ENCODE results near the gene MAN2A1. TPM values are rescaled to one million over a fixed set of nuclear protein-coding genes. Genes with fewer than 3 reads are reported as not detected.
"Not testable (repeated sequence)": the region's sequence is repeated elsewhere in the genome, so short reads cannot be mapped to it uniquely, and the experiment has no call there.

MAN2A1 gene
- total RNA-seq, 1 donor from 2014 or later, result 43.6 TPM

GRCh38 chr5:109755761-109756160, 66.0 kb downstream of the MAN2A1 start:
- intact Hi-C loops (cut with DNase I), result no loop called here
- Histone ChIP-seq H3K36me3 (peaks cover 9% of the 10 kb centered on the region), H3K27me3 (no peaks in the 10 kb centered on the region), H3K9me3 (no peaks in the 10 kb centered on the region), H3K4me3 (no peak overlapping the region), H3K4me1 (no peaks in the 10 kb centered on the region), H3K27ac (no peak overlapping the region)
- ATAC-seq (no peak), DNase-seq (no peak)
- TF ChIP-seq CTCF (IDR thresholded peaks at IDR 0.05), result no peak

GRCh38 chr5:109756543-109757185, 66.9 kb downstream of the MAN2A1 start:
- no peak for ATAC-seq
- Histone ChIP-seq H3K4me3 (no peak overlapping the region), H3K4me1 (no peaks in the 10 kb centered on the region), H3K27me3 (no peaks in the 10 kb centered on the region), H3K9me3 (no peaks in the 10 kb centered on the region), H3K27ac (no peak overlapping the region), H3K36me3 (peaks cover 9% of the 10 kb centered on the region)
- no peak for DNase-seq
- TF ChIP-seq CTCF (IDR thresholded peaks at IDR 0.05), result no peak
- intact Hi-C loops (cut with DNase I), result no loop called here

GRCh38 chr5:109757490-109757889, 67.8 kb downstream of the MAN2A1 start:
- Histone ChIP-seq H3K27ac (no peak overlapping the region), H3K9me3 (no peaks in the 10 kb centered on the region), H3K27me3 (no peaks in the 10 kb centered on the region), H3K4me3 (no peak overlapping the region), H3K36me3 (peaks cover 9% of the 10 kb centered on the region), H3K4me1 (no peaks in the 10 kb centered on the region)
- intact Hi-C loops (cut with DNase I), result no loop called here
- ATAC-seq (no peak), DNase-seq (no peak)
- no peak for TF ChIP-seq CTCF (IDR thresholded peaks at IDR 0.05)

GRCh38 chr5:109759306-109759705, 69.6 kb downstream of the MAN2A1 start:
- DNase-seq (no peak), ATAC-seq (no peak)
- no peak for TF ChIP-seq CTCF (IDR thresholded peaks at IDR 0.05)
- no peaks in the 10 kb centered on the region for H3K9me3 ChIP-seq
- H3K27me3 ChIP-seq, result no peaks in the 10 kb centered on the region
- intact Hi-C loops (cut with DNase I), result no loop called here
- no peak overlapping the region for H3K27ac ChIP-seq
- H3K36me3 ChIP-seq, result peaks cover 9% of the 10 kb centered on the region
- no peaks in the 10 kb centered on the region for H3K4me1 ChIP-seq
- no peak overlapping the region for H3K4me3 ChIP-seq

GRCh38 chr5:109760130-109760529, 70.4 kb downstream of the MAN2A1 start:
- H3K4me3 ChIP-seq; DNase-seq; H3K27ac ChIP-seq; H3K9me3 ChIP-seq; H3K27me3 ChIP-seq; H3K36me3 ChIP-seq; intact Hi-C loops (cut with DNase I); ATAC-seq; H3K4me1 ChIP-seq: not testable (repeated sequence)

- no peak for TF ChIP-seq CTCF (IDR thresholded peaks at IDR 0.05)
- DNase-seq (no peak), ATAC-seq (peak; percentile 32)
- Histone ChIP-seq H3K4me3 (no peak overlapping the region), H3K4me1 (no peaks in the 10 kb centered on the region), H3K9me3 (no peaks in the 10 kb centered on the region), H3K36me3 (peaks cover under 1% of the 10 kb centered on the region), H3K27me3 (no peaks in the 10 kb centered on the region), H3K27ac (no peak overlapping the region)
- intact Hi-C loops (cut with DNase I), result no loop called here
These were observed 73.1 kb downstream of the MAN2A1 start for GRCh38 chr5:109762821-109763220.
